HL-60 (cell line): Measurements from ENCODE around the gene TMX4.

Experiments
- DNase-seq, 2 experiments: peaks; one replicate each; pipeline ENCODE4 v3.0.0-alpha.2; 2010 to 2020; ENCODE audit warnings: low read depth in 1 of 2, low spot score in 1 of 2
- H3K27ac ChIP-seq: fragments of 250-450 bp; sonication (Bioruptor Pico); replicated peaks from 2 replicates; pipeline ENCODE4 v1.5.1; 2020; ENCODE audit warnings: mild to moderate bottlenecking, moderate library complexity
- H3K27me3 ChIP-seq: fragments of 250-450 bp; sonication (Bioruptor Pico); 2 replicates; pipeline ENCODE4 v1.5.1; 2021; ENCODE audit warnings: mild to moderate bottlenecking, moderate library complexity; ENCODE audit not compliant: insufficient read depth, poor library complexity, severe bottlenecking
- H3K4me3 ChIP-seq: replicated peaks from 2 replicates; pipeline ENCODE4 v1.5.1; 2011; ENCODE audit warnings: mild to moderate bottlenecking, control low read depth, low read length; ENCODE audit not compliant: insufficient read depth
- CTCF ChIP-seq: IDR thresholded peaks from one replicate; pipeline ENCODE4 v1.5.1; 2011; ENCODE audit warnings: low read length, control low read depth, inconsistent platforms; ENCODE audit not compliant: insufficient read depth
- GABPA ChIP-seq: IDR thresholded peaks from 2 replicates; pipeline ENCODE4 v1.6.1; 2012; ENCODE audit warnings: low read depth
- POLR2AphosphoS5 ChIP-seq: IDR thresholded peaks from 2 replicates; pipeline ENCODE4 v1.6.1; 2012; ENCODE audit warnings: low read depth
- SPI1 ChIP-seq: IDR thresholded peaks from 2 replicates; pipeline ENCODE4 v1.6.1; 2012; ENCODE audit warnings: low read depth, mild to moderate bottlenecking, borderline replicate concordance
- TF ChIP-seq, protein P1 (sequence below): IDR thresholded peaks from 2 replicates; pipeline ENCODE4 v1.6.1; 2012; ENCODE audit warnings: low read depth; ENCODE audit not compliant: insufficient replicate concordance

The TMX4 gene

GRCh38 chr20:7994809-7995208 is 24.8 kb downstream of the TMX4 start:
- Histone ChIP-seq H3K27ac (no peak overlapping the region), H3K27me3 (no peaks in the 10 kb centered on the region), H3K4me3 (no peak overlapping the region)
- TF ChIP-seq POLR2AphosphoS5 (no peak), CTCF (no peak), SPI1 (no peak), GABPA (no peak)
- TF ChIP-seq, protein P1, sequence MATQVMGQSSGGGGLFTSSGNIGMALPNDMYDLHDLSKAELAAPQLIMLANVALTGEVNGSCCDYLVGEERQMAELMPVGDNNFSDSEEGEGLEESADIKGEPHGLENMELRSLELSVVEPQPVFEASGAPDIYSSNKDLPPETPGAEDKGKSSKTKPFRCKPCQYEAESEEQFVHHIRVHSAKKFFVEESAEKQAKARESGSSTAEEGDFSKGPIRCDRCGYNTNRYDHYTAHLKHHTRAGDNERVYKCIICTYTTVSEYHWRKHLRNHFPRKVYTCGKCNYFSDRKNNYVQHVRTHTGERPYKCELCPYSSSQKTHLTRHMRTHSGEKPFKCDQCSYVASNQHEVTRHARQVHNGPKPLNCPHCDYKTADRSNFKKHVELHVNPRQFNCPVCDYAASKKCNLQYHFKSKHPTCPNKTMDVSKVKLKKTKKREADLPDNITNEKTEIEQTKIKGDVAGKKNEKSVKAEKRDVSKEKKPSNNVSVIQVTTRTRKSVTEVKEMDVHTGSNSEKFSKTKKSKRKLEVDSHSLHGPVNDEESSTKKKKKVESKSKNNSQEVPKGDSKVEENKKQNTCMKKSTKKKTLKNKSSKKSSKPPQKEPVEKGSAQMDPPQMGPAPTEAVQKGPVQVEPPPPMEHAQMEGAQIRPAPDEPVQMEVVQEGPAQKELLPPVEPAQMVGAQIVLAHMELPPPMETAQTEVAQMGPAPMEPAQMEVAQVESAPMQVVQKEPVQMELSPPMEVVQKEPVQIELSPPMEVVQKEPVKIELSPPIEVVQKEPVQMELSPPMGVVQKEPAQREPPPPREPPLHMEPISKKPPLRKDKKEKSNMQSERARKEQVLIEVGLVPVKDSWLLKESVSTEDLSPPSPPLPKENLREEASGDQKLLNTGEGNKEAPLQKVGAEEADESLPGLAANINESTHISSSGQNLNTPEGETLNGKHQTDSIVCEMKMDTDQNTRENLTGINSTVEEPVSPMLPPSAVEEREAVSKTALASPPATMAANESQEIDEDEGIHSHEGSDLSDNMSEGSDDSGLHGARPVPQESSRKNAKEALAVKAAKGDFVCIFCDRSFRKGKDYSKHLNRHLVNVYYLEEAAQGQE, result no peak
- no peak for DNase-seq

- H3K27me3 ChIP-seq, result no peaks in the 10 kb centered on the region
- TF ChIP-seq GABPA, result no peak
- no peak for TF ChIP-seq POLR2AphosphoS5
- TF ChIP-seq, protein P1, result no peak
- TF ChIP-seq SPI1, result no peak
- TF ChIP-seq CTCF, result no peak
- no peak overlapping the region for H3K4me3 ChIP-seq
- DNase-seq, result no peak
- no peak overlapping the region for H3K27ac ChIP-seq
These were observed 25.9 kb downstream of the TMX4 start for GRCh38 chr20:7993703-7994102.

GRCh38 chr20:7993238-7993637 is 26.3 kb downstream of the TMX4 start:
- no peak overlapping the region for H3K27ac ChIP-seq
- no peak overlapping the region for H3K4me3 ChIP-seq

More at GRCh38 chr20:7993238-7993637, 26.3 kb downstream of the TMX4 start:
- no peak for TF ChIP-seq CTCF
- TF ChIP-seq GABPA, result no peak
- TF ChIP-seq, protein P1, result no peak
- TF ChIP-seq SPI1, result no peak
- no peak for TF ChIP-seq POLR2AphosphoS5
- no peak for DNase-seq
- no peaks in the 10 kb centered on the region for H3K27me3 ChIP-seq
